Naive thymus-derived CD4-positive, alpha-beta T cell (primary cell): ENCODE measurements around the gene CORO2A. TPM values are rescaled to one million over a fixed set of nuclear protein-coding genes. Genes with fewer than 3 reads are reported as not detected.

Source experiments
- ATAC-seq: fragments of 150-1000 bp; cut with Tn5 transposase; 2 replicates; pipeline ENCODE4 v1.10.0; 2021; ENCODE audit warnings: mild to moderate bottlenecking, moderate library complexity
- CTCF ChIA-PET: fragments of 350-600 bp; sonication (Branson Sonifier 250); formaldehyde crosslinking; loops from one replicate; lab custom pipeline; 2021; ENCODE audit warnings: antibody characterized with exemption; lab: Charles Lee
- POLR2A ChIA-PET: fragments of 350-600 bp; sonication (Branson Sonifier 250); formaldehyde crosslinking; loops from one replicate; lab custom pipeline; 2021; ENCODE audit warnings: antibody characterized with exemption, inconsistent platforms; lab: Charles Lee
- DNase-seq, 9 donors: peaks; one replicate each; pipeline versions ENCODE4 v3.0.0 to v3.0.0-alpha.2; 2020 to 2022; ENCODE audit warnings: mixed read lengths in 1 of 9
- H3K27ac ChIP-seq: one replicate; pipeline ENCODE4 v1.7.0; 2013; ENCODE audit warnings: mild to moderate bottlenecking, low read depth, low read length, moderate library complexity
- H3K27me3 ChIP-seq, 2 donors: one replicate each; pipeline ENCODE4 v1.7.0; 2013; ENCODE audit warnings: low read length in 2 of 2, mild to moderate bottlenecking in 2 of 2, moderate library complexity in 2 of 2; ENCODE audit not compliant: control insufficient read depth in 2 of 2, insufficient read depth in 2 of 2
- H3K36me3 ChIP-seq, 3 experiments: 1 replicate in 2 of 3; 2 replicates in 1 of 3; pipeline ENCODE4 v1.7.0; 2013; ENCODE audit warnings: low read length in 3 of 3, mild to moderate bottlenecking in 3 of 3, moderate library complexity in 1 of 3; ENCODE audit not compliant: insufficient read depth in 3 of 3, control insufficient read depth in 2 of 3
- H3K4me1 ChIP-seq, 2 donors: one replicate each; pipeline ENCODE4 v1.7.0; 2013; ENCODE audit warnings: low read length in 2 of 2, mild to moderate bottlenecking in 2 of 2, moderate library complexity in 1 of 2; ENCODE audit not compliant: control insufficient read depth in 2 of 2, insufficient read depth in 2 of 2
- H3K4me3 ChIP-seq: 2 replicates; pipeline ENCODE4 v1.7.0; 2013; ENCODE audit warnings: mild to moderate bottlenecking, low read length
- H3K9me3 ChIP-seq, 3 experiments: 1 replicate in 2 of 3; 2 replicates in 1 of 3; pipeline ENCODE4 v1.7.0; 2013; ENCODE audit warnings: low read length in 3 of 3; ENCODE audit not compliant: control insufficient read depth in 2 of 3
- H3K27ac Mint-ChIP-seq, 9 donors: one replicate each; pipeline ENCODE4 v1.8.0; 2020 to 2022; ENCODE audit warnings: mixed read lengths in 9 of 9, mild to moderate bottlenecking in 8 of 9, moderate library complexity in 5 of 9, inconsistent platforms in 2 of 9
- H3K27me3 Mint-ChIP-seq, 5 donors: one replicate each; pipeline ENCODE4 v1.8.0; 2021 to 2022; ENCODE audit warnings: mixed read lengths in 5 of 5, mild to moderate bottlenecking in 1 of 5
- H3K36me3 Mint-ChIP-seq, 5 donors: one replicate each; pipeline ENCODE4 v1.8.0; 2020 to 2022; ENCODE audit warnings: mixed read lengths in 5 of 5, mild to moderate bottlenecking in 3 of 5, inconsistent platforms in 1 of 5
- H3K4me1 Mint-ChIP-seq, 7 donors: one replicate each; pipeline ENCODE4 v1.8.0; 2020 to 2022; ENCODE audit warnings: mixed read lengths in 7 of 7, mild to moderate bottlenecking in 3 of 7, inconsistent platforms in 1 of 7
- H3K4me3 Mint-ChIP-seq, 10 donors: one replicate each; pipeline ENCODE4 v1.8.0; 2020 to 2022; ENCODE audit warnings: mild to moderate bottlenecking in 10 of 10, mixed read lengths in 10 of 10, moderate library complexity in 6 of 10, inconsistent platforms in 2 of 10
- H3K9me3 Mint-ChIP-seq, 11 donors: one replicate each; pipeline ENCODE4 v1.8.0; 2020 to 2022; ENCODE audit warnings: mixed read lengths in 11 of 11, mild to moderate bottlenecking in 4 of 11, inconsistent platforms in 1 of 11, moderate library complexity in 1 of 11
- intact Hi-C, 2 donors: fragments of 100-400 bp; cut with micrococcal nuclease; formaldehyde crosslinking; loops; one replicate each; pipeline ENCODE4 v1.15.1; 2023
- polyA plus RNA-seq, 2 donors: library from polyadenylated mRNA; unstranded; fragments of 300-500 nt; fragmentation: Illumina TruSeq; gene quantifications; one replicate each; pipeline ENCODE4 v1.2.3, GENCODE V29; 2021
- total RNA-seq, 6 experiments: library from RNA in 5 of 6; stranded (reverse) in 5 of 6; gene quantifications; 1 replicate in 5 of 6; 2 replicates in 1 of 6; pipeline ENCODE4 v1.2.3 and lab custom pipeline; 2021 to 2026

The CORO2A gene
- total and polyA plus RNA-seq, 7 experiments from 2014 or later: 3.0 to 9.7 (median 7.7) TPM

DNA sequence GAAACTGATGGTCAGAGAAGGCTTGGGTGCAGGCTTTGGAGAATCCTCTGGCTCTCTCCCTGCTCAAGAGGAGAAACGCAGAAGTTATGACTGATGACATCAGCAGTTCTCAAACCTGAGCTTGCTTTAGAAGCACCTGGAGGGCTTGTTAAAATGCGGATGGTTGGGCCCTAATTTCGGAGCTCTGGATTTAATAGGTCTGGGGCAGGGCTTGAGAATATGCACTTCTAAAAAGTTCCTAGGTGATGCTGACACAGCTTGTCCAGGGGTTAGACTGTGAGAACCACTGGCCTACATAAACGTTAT lies 36.6 kb upstream of the CORO2A start:
- CTCF ChIA-PET: no interaction called here
- Mint-ChIP-seq H3K4me3 (no peak overlapping the region), H3K27ac (no peak overlapping the region), H3K36me3 (peaks cover 2 to 55% (median 9%) of the 10 kb centered on the region in 5 donors), H3K27me3 (no peaks in the 10 kb centered on the region), H3K4me1 (no peaks in the 10 kb centered on the region), H3K9me3 (no peaks in the 10 kb centered on the region)
- ATAC-seq (no peak), DNase-seq (no peak)
- no peaks in the 10 kb centered on the region for H3K9me3 ChIP-seq
- intact Hi-C loops: no loop called here
- H3K4me1 ChIP-seq: no peaks in the 10 kb centered on the region
- H3K27me3 ChIP-seq: no peaks in the 10 kb centered on the region
- H3K36me3 ChIP-seq: peaks cover 0 to 71% (median 0%) of the 10 kb centered on the region in 3 experiments
- H3K27ac ChIP-seq: no peak overlapping the region
- H3K4me3 ChIP-seq: no peak overlapping the region
- POLR2A ChIA-PET: interaction anchor here (0.7 kb wide), 1 partner anchor 9 kb away, joined by 4 read pairs; no protein-coding TSS in a partner anchor

DNA sequence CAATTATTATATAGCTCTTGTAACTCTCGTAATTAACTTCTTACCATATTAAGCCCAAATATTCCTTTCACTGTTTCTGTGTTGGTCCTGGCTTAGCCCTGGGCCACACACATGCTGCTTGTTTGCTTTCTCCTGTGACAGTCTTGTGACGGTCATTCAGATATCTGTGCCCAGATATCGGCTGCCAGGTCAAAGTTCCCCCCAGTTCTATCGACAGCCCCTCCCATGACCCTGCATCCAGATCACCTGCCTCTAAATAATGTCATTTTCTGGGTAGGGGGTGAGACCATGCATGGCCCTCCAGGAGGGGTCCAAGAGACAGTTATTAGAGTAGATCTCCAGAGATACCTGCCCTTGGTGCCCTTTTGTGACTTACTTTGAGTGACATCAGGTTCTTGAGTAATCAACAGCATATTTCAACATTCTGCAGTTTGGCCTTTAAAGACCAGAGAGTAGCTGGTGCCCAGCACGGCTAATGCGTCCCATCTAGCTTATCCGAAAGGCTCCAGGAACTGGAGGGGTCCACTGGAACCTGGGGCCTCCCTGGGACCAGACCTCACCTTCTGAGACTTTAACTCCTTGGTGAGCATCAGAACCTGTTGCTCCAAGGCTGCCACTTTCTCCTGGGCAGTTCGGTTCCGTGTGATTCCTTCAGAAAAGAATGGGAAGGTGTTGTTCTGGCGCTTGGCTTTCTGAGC lies 36.1 kb upstream of the CORO2A start:
- ChIA-PET POLR2A (no interaction called here), CTCF (no interaction called here)
- peaks cover 0 to 68% (median 0%) of the 10 kb centered on the region in 3 experiments for H3K36me3 ChIP-seq
- no peaks in the 10 kb centered on the region for H3K9me3 ChIP-seq
- H3K4me1 ChIP-seq: no peaks in the 10 kb centered on the region
- H3K36me3 Mint-ChIP-seq: peaks cover 1 to 50% (median 9%) of the 10 kb centered on the region in 5 donors
- peaks cover 0 to 2% (median 0%) of the 10 kb centered on the region in 7 donors for H3K4me1 Mint-ChIP-seq
- H3K9me3 Mint-ChIP-seq: no peaks in the 10 kb centered on the region
- no peak for ATAC-seq
- H3K27me3 Mint-ChIP-seq: no peaks in the 10 kb centered on the region
- no peak for DNase-seq
- H3K27ac Mint-ChIP-seq: no peak overlapping the region
- no peaks in the 10 kb centered on the region for H3K27me3 ChIP-seq
- intact Hi-C loops: no loop called here
- H3K4me3 ChIP-seq: no peak overlapping the region
- H3K27ac ChIP-seq: no peak overlapping the region
- H3K4me3 Mint-ChIP-seq: no peak overlapping the region

DNA sequence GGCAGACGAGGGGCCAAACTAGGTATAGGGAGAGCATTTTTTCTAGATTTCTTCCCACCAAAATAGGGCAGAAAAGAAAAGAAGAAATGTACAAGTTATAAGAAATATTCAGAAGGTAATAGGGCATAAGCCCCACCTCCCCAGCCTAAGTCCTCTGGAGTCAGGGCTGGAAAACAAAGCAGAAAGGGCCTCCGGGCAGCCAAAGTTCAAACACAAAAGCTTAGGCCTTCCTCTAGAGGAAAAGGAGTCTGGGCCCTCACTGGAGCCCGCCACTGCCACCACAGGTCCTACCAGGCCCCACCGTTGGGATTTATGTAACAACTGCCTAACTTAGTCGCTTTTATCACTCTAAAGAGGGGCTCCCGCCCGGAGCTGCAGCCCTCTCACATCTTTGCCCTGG lies 35.4 kb upstream of the CORO2A start:
- Mint-ChIP-seq H3K36me3 (peaks cover 2 to 49% (median 13%) of the 10 kb centered on the region in 5 donors), H3K27ac (peak overlapping the region in 1 of 9 donors; percentile 51), H3K9me3 (no peaks in the 10 kb centered on the region), H3K4me3 (no peak overlapping the region), H3K27me3 (no peaks in the 10 kb centered on the region), H3K4me1 (peaks cover 0 to 7% (median 4%) of the 10 kb centered on the region in 7 donors)
- ChIA-PET POLR2A (no interaction called here), CTCF (interaction anchor here (0.5 kb wide), 1 partner anchor 339 kb away, joined by 3 read pairs; no protein-coding TSS in a partner anchor)
- no peaks in the 10 kb centered on the region for H3K27me3 ChIP-seq
- H3K36me3 ChIP-seq: peaks cover 0 to 63% (median 0%) of the 10 kb centered on the region in 3 experiments
- intact Hi-C loops: no loop called here
- ATAC-seq (no peak), DNase-seq (no peak)
- no peaks in the 10 kb centered on the region for H3K4me1 ChIP-seq
- H3K27ac ChIP-seq: no peak overlapping the region
- H3K9me3 ChIP-seq: no peaks in the 10 kb centered on the region
- H3K4me3 ChIP-seq: no peak overlapping the region

DNA sequence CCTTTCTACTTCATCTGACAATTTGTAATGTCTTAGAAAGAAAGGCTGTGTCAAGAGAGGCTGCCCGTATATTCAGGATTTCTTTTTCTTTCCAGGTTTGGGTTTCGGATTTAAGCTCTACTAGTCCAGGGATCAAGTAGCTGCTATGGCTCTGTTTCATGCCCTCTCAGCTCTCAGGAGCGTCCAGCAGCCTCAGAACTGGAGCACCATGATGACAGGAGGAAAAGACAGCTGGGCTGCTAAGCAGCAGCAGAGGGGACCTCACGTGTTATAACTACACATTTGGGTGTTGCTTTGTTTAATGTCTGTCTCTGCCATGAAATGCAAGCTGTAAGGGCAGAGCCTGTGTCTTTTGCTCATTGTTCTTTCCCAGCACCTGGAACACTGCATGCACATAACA lies 34.5 kb upstream of the CORO2A start:
- Histone ChIP-seq H3K27ac (no peak overlapping the region), H3K36me3 (peaks cover 0 to 54% (median 0%) of the 10 kb centered on the region in 3 experiments), H3K9me3 (no peaks in the 10 kb centered on the region), H3K27me3 (no peaks in the 10 kb centered on the region), H3K4me1 (no peaks in the 10 kb centered on the region), H3K4me3 (no peak overlapping the region)
- H3K9me3 Mint-ChIP-seq: no peaks in the 10 kb centered on the region
- intact Hi-C loops: no loop called here
- no peak overlapping the region for H3K27ac Mint-ChIP-seq
- peaks cover 0 to 8% (median 5%) of the 10 kb centered on the region in 7 donors for H3K4me1 Mint-ChIP-seq
- H3K27me3 Mint-ChIP-seq: no peaks in the 10 kb centered on the region
- H3K4me3 Mint-ChIP-seq: no peak overlapping the region
- ChIA-PET CTCF (interaction anchor here (0.5 to 0.7 kb wide), 3 partner anchors 20 to 185 kb away, joined by 3 to 4 read pairs (median 4); no protein-coding TSS in a partner anchor), POLR2A (no interaction called here)
- DNase-seq: no peak
- ATAC-seq: no peak
- H3K36me3 Mint-ChIP-seq: peaks cover 5 to 55% (median 18%) of the 10 kb centered on the region in 5 donors

DNA sequence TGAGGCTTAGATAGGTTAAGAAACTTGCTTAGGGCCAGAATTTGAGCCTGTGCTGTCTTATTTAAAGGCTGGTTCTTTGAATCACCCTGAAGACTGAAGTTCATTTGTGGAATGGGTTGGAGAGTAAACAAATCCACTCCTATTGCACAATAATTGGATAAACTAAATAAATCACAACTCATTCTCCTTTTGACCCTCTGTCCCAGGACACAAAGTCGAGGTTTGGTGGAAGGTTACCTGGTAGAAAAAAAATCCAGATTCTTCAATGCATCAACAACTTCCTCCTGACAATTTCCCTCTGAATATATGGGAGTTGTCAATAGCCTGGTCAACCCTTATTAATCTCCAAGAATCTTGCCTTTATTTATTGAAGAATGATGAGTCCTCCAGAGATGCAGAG lies 34.1 kb upstream of the CORO2A start:
- ChIA-PET CTCF (no interaction called here), POLR2A (no interaction called here)
- H3K4me1 Mint-ChIP-seq: peaks cover 0 to 8% (median 5%) of the 10 kb centered on the region in 7 donors
- intact Hi-C loops: no loop called here
- no peaks in the 10 kb centered on the region for H3K9me3 Mint-ChIP-seq
- H3K9me3 ChIP-seq: no peaks in the 10 kb centered on the region
- H3K27ac ChIP-seq: no peak overlapping the region
- no peaks in the 10 kb centered on the region for H3K27me3 ChIP-seq
- ATAC-seq: no peak
- H3K27me3 Mint-ChIP-seq: no peaks in the 10 kb centered on the region
- no peak overlapping the region for H3K4me3 Mint-ChIP-seq
- no peak for DNase-seq
- H3K36me3 ChIP-seq: peaks cover 0 to 49% (median 0%) of the 10 kb centered on the region in 3 experiments
- H3K36me3 Mint-ChIP-seq: peaks cover 3 to 55% (median 16%) of the 10 kb centered on the region in 5 donors
- H3K27ac Mint-ChIP-seq: no peak overlapping the region
- H3K4me3 ChIP-seq: no peak overlapping the region
- no peaks in the 10 kb centered on the region for H3K4me1 ChIP-seq

DNA sequence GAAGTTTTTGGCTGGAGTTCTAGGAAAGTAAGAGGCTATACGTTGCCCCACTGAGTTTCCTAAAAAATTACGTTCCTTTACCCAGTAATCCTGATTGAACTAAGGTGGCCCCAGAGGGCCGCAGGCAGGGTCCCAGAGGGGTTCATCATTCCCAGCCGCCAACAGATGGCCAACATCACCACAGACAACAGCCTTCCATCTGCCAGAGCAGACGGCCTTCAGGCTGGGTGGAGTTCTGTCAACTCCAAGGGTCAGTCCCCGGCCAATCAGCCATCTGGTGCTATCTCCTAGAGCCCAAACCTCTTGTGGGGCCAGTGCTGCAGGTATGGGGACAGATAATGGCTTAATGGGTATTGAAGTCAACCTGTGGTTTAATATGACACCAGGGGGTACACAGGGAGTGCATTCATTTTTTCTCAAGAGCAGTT lies 32.6 kb upstream of the CORO2A start:
- Mint-ChIP-seq H3K9me3 (no peaks in the 10 kb centered on the region), H3K4me1 (peaks cover 0 to 8% (median 5%) of the 10 kb centered on the region in 7 donors), H3K36me3 (peaks cover 3 to 53% (median 16%) of the 10 kb centered on the region in 5 donors), H3K27ac (no peak overlapping the region), H3K27me3 (no peaks in the 10 kb centered on the region), H3K4me3 (no peak overlapping the region)
- CTCF ChIA-PET: no interaction called here
- Histone ChIP-seq H3K9me3 (no peaks in the 10 kb centered on the region), H3K4me3 (no peak overlapping the region), H3K36me3 (peaks cover 0 to 59% (median 0%) of the 10 kb centered on the region in 3 experiments), H3K27me3 (no peaks in the 10 kb centered on the region), H3K27ac (no peak overlapping the region), H3K4me1 (no peaks in the 10 kb centered on the region)
- POLR2A ChIA-PET: interaction anchor here (0.6 kb wide), 1 partner anchor 307 kb away, joined by 3 read pairs; no protein-coding TSS in a partner anchor
- intact Hi-C loops: no loop called here
- DNase-seq (no peak), ATAC-seq (no peak)
